Right atrium auricular region (tissue), 2 donors: ENCODE results near the gene CHRNG. TPM values are rescaled to one million over a fixed set of nuclear protein-coding genes. Genes with fewer than 3 reads are reported as not detected.

ENCODE experiments used
- DNase-seq: peaks from one replicate; pipeline ENCODE4 v3.0.0-alpha.2; 2019; ENCODE audit warnings: low spot score
- H3K27ac ChIP-seq, 2 donors: fragments of 200-600 bp; sonication (generic); 1 replicate in 1 of 2; 2 replicates in 1 of 2; pipeline ENCODE4 v1.5.1; 2016 to 2019
- H3K27me3 ChIP-seq, 2 donors: fragments of 200-600 bp; sonication (generic); one replicate each; pipeline versions ENCODE4 v1.5.1 to v1.6.0; 2017 to 2019
- H3K36me3 ChIP-seq: fragments of 200-600 bp; sonication (generic); one replicate; pipeline ENCODE4 v1.5.1; 2016
- H3K4me1 ChIP-seq, 2 donors: fragments of 200-600 bp; sonication (generic); one replicate each; pipeline versions ENCODE4 v1.5.1 to v1.6.0; 2017 to 2019
- H3K4me3 ChIP-seq, 2 donors: fragments of 200-600 bp; sonication (generic); 1 replicate in 1 of 2; 2 replicates in 1 of 2; pipeline ENCODE4 v1.5.1; 2017 to 2019; ENCODE audit warnings: mild to moderate bottlenecking in 1 of 2, moderate library complexity in 1 of 2
- H3K9me3 ChIP-seq, 2 donors: fragments of 200-600 bp; sonication (generic); one replicate each; pipeline ENCODE4 v1.5.1; 2019
- CTCF ChIP-seq, 2 donors: fragments of 200-600 bp; sonication (generic); IDR thresholded peaks; one replicate each; pipeline ENCODE4 v1.5.1; 2019; ENCODE audit warnings: antibody characterized with exemption in 2 of 2
- total RNA-seq, 2 donors: library from RNA; depleted of rRNA; stranded (reverse); fragments of >200 nt; gene quantifications; one replicate each; pipeline ENCODE4 v1.1.0, GENCODE V29; 2016

The CHRNG gene
- total RNA-seq, 2 donors from 2014 or later: not detected

- Histone ChIP-seq H3K27ac (peak overlapping the region; percentile 92 to 96), H3K27me3 (no peaks in the 10 kb centered on the region), H3K4me1 (peaks cover 0 to 24% of the 10 kb centered on the region in 2 donors), H3K36me3 (peaks cover 7% of the 10 kb centered on the region), H3K9me3 (peaks cover 0 to 5% of the 10 kb centered on the region in 2 donors), H3K4me3 (peak overlapping the region; percentile 71 to 76)
- TF ChIP-seq CTCF (IDR thresholded peaks at IDR 0.05): no peak
- DNase-seq: no peak
These were observed 11.8 kb downstream of the CHRNG start for GRCh38 chr2:232551250-232551638.

GRCh38 chr2:232551776-232552175 is 12.3 kb downstream of the CHRNG start:
- Histone ChIP-seq H3K4me3 (peak overlapping the region; percentile 71 to 76), H3K36me3 (peaks cover 13% of the 10 kb centered on the region), H3K4me1 (peaks cover 0 to 24% of the 10 kb centered on the region in 2 donors)

GRCh38 chr2:232556426-232556825 is 16.9 kb downstream of the CHRNG start:
- Histone ChIP-seq H3K27me3 (no peaks in the 10 kb centered on the region), H3K9me3 (no peaks in the 10 kb centered on the region), H3K4me1 (peaks cover 0 to 15% of the 10 kb centered on the region in 2 donors), H3K27ac (no peak overlapping the region), H3K36me3 (peaks cover 40% of the 10 kb centered on the region), H3K4me3 (no peak overlapping the region)
- no peak for DNase-seq
- no peak for TF ChIP-seq CTCF (IDR thresholded peaks at IDR 0.05)

More at GRCh38 chr2:232551776-232552175, 12.3 kb downstream of the CHRNG start:
- Histone ChIP-seq H3K27ac (no peak overlapping the region), H3K27me3 (no peaks in the 10 kb centered on the region), H3K9me3 (peaks cover 0 to 5% of the 10 kb centered on the region in 2 donors)
- DNase-seq: no peak
- no peak for TF ChIP-seq CTCF (IDR thresholded peaks at IDR 0.05)

- no peaks in the 10 kb centered on the region for H3K27me3 ChIP-seq
- DNase-seq: no peak
- H3K9me3 ChIP-seq: no peaks in the 10 kb centered on the region
- TF ChIP-seq CTCF (IDR thresholded peaks at IDR 0.05): no peak
- H3K36me3 ChIP-seq: peaks cover 76% of the 10 kb centered on the region
- H3K4me3 ChIP-seq: no peak overlapping the region
- peaks cover 0 to 7% of the 10 kb centered on the region in 2 donors for H3K4me1 ChIP-seq
- no peak overlapping the region for H3K27ac ChIP-seq
These were observed 23.1 kb downstream of the CHRNG start for GRCh38 chr2:232562515-232563151.

GRCh38 chr2:232563580-232563979 is 24.1 kb downstream of the CHRNG start:
- Histone ChIP-seq H3K9me3 (no peaks in the 10 kb centered on the region), H3K27ac (no peak overlapping the region), H3K27me3 (no peaks in the 10 kb centered on the region), H3K4me1 (peaks cover 0 to 14% of the 10 kb centered on the region in 2 donors), H3K36me3 (peaks cover 79% of the 10 kb centered on the region), H3K4me3 (no peak overlapping the region)
- TF ChIP-seq CTCF (IDR thresholded peaks at IDR 0.05): no peak
- no peak for DNase-seq

- no peak overlapping the region for H3K4me3 ChIP-seq
- H3K9me3 ChIP-seq: no peaks in the 10 kb centered on the region
- peaks cover 0 to 15% of the 10 kb centered on the region in 2 donors for H3K4me1 ChIP-seq
- DNase-seq: no peak
- TF ChIP-seq CTCF (IDR thresholded peaks at IDR 0.05): no peak
- H3K27me3 ChIP-seq: no peaks in the 10 kb centered on the region
- H3K36me3 ChIP-seq: peaks cover 76% of the 10 kb centered on the region
- H3K27ac ChIP-seq: no peak overlapping the region
These were observed 28.2 kb downstream of the CHRNG start for GRCh38 chr2:232567721-232568120.
